Ishikawa (cell line): Measurements from ENCODE around the gene TRMT61A.

ENCODE experiments used
- CEBPB ChIP-seq: IDR thresholded peaks from 2 replicates; pipeline ENCODE4 v1.6.1; 2012
- NFIC ChIP-seq: IDR thresholded peaks from 2 replicates; pipeline ENCODE4 v1.6.1; 2012
- TAF1 ChIP-seq: IDR thresholded peaks from 2 replicates; pipeline ENCODE4 v1.6.1; 2012; ENCODE audit warnings: low read depth, mild to moderate bottlenecking
- ZBTB7A ChIP-seq: IDR thresholded peaks from 2 replicates; pipeline ENCODE4 v1.6.1; 2012; ENCODE audit warnings: low read depth
- TF ChIP-seq, protein P1 (sequence below): IDR thresholded peaks from 2 replicates; pipeline ENCODE4 v1.6.1; 2012

DNA sequence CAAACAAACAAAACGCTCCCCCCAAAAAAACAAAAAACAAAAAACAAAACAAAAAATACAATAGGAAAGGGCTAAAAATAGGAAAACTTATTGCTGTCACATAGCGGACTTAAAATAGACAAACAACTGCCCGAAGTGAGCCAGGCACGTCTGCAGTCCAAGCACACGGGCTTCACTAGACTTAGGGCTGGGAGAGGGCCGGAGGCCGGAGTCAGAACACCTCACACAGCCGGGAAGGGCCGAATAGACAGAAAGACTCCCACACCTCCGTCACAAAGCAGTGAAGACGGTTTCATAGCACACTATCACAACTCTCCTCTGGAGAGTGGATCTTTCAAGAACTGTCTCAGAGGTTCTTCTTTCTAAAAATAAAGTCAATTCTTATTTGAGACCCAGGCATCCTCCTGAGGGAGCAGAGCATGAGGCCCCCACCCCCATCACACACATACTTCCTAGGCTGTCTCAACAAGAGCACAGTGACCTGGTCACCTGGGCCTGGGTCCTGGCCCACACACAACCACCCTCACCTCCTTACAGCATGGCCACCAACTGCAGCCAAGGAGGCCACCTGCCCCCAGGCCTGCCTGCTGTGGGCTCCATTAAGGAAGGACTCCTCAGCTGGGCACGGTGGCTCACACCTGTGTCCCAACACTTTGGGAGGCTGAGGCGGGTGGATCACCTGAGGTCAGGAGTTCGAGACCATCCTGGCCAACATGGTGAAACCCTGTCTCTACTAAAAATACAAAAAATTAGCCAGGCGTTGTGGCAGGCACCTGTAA, 26.8 kb downstream of the TRMT61A start:
- TF ChIP-seq, protein P1, sequence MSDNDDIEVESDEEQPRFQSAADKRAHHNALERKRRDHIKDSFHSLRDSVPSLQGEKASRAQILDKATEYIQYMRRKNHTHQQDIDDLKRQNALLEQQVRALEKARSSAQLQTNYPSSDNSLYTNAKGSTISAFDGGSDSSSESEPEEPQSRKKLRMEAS = no peak
- no peak for TF ChIP-seq ZBTB7A
- no peak for TF ChIP-seq NFIC
- TF ChIP-seq TAF1 = no peak
- no peak for TF ChIP-seq CEBPB
